GM12892 (cell line): ENCODE measurements around the gene TSPAN5.

ENCODE experiments used
- DNase-seq: peaks from one replicate; pipeline ENCODE4 v3.0.0; 2011; ENCODE audit not compliant: insufficient read length
- FAIRE-seq: peaks from 2 replicates; lab custom pipeline; 2011; peaks lifted over from hg19 to GRCh38; lab: Jason Lieb, UNC
- POLR2A ChIP-seq: IDR thresholded peaks from 2 replicates; pipeline ENCODE4 v1.6.1; 2011; ENCODE audit warnings: low read depth, low read length, control low read depth
- POLR2AphosphoS5 ChIP-seq: IDR thresholded peaks from 2 replicates; pipeline ENCODE4 v1.6.1; 2011; ENCODE audit warnings: low read depth, low read length, control low read depth
- TAF1 ChIP-seq: IDR thresholded peaks from 2 replicates; pipeline ENCODE4 v1.6.1; 2011; ENCODE audit warnings: low read depth, mild to moderate bottlenecking, control low read depth, low read length, borderline replicate concordance

TSPAN5 gene

DNA sequence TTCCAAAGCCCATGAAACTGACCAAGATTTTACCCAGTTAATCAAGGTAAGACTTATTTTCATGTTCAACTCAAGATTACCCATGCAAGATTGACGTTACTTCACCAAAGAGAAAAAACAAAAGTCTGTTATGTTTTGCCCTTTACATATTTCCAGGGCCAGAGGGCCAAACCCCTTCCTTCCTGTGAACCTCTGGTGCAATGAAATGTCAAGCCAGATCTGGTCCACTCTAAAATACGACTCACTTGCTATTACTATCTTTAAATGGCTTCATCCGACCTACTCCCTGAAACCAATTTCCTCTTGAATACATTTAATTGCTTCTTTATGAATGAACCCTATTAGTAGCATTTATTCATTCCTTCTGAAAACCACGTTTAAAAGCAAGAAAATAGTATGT, 33.0 kb downstream of the TSPAN5 start:
- DNase-seq: no peak
- FAIRE-seq: no peak
- no peak for TF ChIP-seq POLR2A
- TF ChIP-seq POLR2AphosphoS5: no peak
- TF ChIP-seq TAF1: no peak

DNA sequence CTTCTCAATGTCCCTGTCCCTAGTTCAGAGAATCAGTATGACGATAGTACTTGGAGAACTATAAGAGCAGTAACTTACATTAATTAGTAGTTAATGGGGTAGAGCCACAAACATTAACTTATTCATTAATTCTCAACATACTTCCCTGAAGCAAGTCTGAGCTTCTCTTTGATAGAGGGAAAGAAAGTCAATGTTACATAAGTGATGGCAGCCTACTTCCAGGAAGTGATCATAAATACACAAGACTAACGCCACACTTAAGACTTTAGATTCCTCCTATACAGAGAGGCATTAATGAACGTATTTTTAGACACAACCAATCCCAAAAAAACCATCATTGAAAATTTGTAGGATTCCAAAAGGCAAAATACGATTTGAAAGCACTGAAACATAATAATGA, 33.8 kb downstream of the TSPAN5 start:
- FAIRE-seq (no peak), DNase-seq (no peak)
- no peak for TF ChIP-seq TAF1
- no peak for TF ChIP-seq POLR2A
- no peak for TF ChIP-seq POLR2AphosphoS5

DNA sequence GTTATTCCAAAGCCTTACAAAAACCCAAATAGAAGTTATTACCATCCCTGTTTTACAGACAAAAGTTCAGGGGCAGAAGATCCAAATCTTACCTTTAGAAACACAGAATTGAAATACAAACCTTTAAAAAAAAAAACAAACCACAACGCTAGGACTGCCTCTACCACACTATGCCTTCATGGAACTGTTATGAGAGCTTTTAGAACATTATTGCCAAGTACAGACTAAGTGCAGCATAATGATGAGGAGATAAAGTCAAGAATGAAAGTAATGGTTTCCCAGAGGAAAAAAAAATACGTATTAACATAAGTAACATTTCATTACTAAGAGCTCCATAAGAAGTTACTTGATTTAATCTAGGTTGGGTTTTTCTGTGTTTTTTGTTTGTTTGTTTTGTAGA, 34.3 kb downstream of the TSPAN5 start:
- TF ChIP-seq TAF1: no peak
- TF ChIP-seq POLR2A: no peak
- no peak for TF ChIP-seq POLR2AphosphoS5
- DNase-seq: no peak
- FAIRE-seq: no peak

DNA sequence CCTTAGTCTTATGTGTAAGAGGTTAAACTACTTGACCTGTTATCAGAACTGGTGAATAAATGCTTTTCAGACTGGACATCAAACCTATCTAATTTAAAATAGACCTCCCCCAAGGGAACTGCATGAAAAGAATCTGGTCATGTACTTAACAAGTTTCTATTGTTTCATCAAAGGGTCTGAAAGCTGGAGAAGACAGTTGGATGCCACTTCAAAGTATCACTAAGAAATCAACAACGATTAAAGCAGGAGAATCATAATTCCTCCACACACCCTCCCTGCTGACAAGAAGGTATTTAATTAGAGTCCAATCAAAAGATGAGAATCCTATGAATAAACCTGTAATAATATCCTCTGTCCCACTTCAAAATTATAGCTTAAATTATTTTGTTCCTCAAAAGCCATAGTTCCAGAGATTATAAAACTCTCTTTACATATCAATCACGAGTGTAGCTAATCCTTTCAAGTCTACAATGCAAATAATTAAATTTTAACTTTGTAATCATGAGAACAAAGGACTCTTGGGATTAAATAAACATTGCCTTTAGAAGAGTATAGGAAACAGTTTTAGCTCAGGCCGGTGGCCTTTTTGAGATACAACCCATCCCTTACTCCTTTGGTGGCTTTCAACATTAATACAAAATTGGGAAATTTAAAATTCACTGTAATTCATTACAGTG, 35.1 kb downstream of the TSPAN5 start:
- no peak for DNase-seq
- no peak for FAIRE-seq
- no peak for TF ChIP-seq TAF1
- no peak for TF ChIP-seq POLR2AphosphoS5
- no peak for TF ChIP-seq POLR2A

DNA sequence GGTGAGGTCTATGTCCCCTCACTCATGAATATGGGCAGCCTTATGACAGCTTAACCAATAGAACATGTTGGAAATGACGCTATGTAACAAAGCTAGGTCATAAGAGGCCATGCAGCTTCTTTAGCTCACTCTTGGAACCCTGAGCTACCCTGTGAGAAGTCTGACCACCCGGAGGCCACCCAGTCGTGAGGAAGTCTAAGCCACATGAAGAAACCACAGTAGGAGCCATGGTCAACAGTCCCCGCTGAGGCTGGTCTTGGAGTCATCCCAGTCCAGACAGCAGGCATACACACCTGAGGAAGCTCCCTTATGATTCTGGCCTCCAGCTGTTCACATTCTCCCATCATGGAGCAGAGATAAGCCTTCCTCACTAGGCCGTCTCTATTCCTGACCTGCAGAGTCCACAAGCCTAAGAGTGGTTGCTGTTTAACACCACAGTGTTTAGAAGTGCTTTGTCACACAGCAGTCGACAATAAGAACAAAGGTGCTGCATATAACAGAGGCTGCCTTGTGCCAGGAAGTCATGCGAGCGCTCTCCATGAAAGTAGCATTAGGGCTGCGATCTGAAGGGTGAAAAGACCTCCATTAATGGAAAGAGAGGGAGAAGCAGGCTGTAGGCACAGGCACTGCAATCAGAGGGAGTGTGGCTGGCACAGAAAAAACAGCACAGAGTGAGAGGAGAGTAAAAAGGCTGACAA, 38.2 kb downstream of the TSPAN5 start:
- DNase-seq (no peak), FAIRE-seq (no peak)

DNA sequence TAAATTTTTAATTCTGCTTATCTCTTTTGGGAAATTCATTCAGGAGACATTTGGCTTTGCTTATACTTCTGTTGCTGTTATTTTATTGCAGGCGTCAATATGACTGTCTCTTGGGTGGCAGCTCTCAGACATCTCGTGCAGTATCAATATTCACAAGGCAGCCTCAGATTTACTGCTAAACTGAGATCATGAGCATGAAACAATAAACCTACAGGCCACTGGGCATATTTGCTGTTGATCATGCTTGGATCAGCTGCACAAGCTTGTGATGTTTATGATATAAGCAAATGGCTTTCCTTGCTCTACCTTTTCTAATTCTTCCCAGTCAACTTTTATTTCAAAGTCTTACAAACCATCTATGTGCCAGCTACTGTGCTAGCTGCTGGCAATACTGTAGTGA, 39.2 kb downstream of the TSPAN5 start:
- FAIRE-seq (no peak), DNase-seq (no peak)
- TF ChIP-seq POLR2AphosphoS5: no peak
- TF ChIP-seq POLR2A: no peak
- no peak for TF ChIP-seq TAF1

More for the DNA sequence above, 38.2 kb downstream of the TSPAN5 start:
- TF ChIP-seq TAF1 (no peak), POLR2AphosphoS5 (no peak), POLR2A (no peak)

DNA sequence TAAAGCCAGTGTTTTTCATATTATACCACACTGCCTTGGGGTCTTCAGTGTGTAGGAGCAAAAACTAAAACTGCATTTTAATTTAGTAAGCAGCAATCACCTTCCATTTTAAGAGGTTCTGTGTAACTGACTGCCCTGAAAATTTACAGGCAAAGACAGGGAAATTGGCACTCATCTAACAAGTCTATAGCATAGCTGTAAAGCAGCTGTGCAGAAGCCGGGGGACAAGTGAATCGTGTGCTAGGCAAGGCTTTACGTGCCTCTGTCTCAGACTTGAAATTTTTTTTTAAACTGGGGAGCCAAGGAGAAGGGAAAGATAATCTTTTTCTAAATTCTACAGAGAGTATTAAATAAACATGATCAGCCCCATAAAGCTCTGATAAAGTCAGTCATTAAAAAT, 39.7 kb downstream of the TSPAN5 start:
- FAIRE-seq (no peak), DNase-seq (no peak)
- TF ChIP-seq POLR2A: no peak
- no peak for TF ChIP-seq TAF1
- TF ChIP-seq POLR2AphosphoS5: no peak

DNA sequence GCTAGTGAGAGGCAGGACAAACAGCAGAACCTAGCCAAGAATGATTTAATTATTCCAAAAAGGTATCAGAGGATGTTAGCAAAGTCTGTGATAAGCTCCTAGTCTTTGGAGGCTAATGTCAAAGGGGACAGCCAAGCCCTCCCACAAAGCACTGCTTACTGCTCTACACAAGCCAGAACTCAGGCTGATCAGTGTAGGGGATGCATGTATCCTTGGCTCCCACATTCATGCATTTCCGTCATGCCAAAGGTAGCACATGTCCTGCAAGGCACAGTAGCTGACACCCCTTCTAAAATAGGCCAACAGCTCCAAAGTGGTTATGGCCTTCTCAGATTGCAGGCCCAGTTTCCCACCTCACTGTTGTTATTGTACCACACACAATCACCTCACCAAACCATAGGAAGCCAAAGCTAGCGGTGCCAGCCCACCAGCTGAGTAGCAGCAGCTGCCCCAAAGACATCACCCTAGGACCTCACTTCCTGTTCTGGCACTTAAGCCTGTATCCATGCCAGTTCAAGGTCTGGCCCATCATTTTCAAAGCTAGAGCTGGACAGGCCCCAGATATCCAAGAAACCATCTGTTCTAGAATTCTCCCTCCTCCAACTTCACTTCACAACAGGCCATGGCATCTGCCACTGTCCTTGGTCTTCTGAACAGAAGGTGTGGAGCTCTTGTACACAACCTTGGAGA, 40.9 kb downstream of the TSPAN5 start:
- FAIRE-seq (no peak), DNase-seq (no peak)
- TF ChIP-seq TAF1: no peak
- no peak for TF ChIP-seq POLR2AphosphoS5
- no peak for TF ChIP-seq POLR2A

DNA sequence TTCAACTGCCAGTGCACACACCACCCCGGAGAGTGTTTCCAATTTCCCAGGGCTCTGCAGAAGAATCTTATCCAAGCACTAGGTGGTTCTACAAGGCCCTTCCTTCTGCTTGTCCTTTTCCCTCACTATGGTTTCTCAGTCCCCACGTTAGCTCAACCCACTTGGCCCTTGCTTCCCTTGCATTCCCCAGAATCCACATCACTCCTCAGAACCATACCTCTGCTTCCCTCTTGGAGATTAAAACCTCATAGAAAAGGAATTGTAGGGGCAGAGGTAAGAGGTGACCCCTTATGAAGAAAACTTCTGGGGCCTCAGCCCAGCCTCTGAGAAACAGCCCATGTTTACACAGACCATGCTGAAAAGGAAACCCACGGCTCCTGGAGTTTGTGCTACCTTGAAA, 42.4 kb downstream of the TSPAN5 start:
- TF ChIP-seq POLR2AphosphoS5: no peak
- TF ChIP-seq POLR2A: no peak
- TF ChIP-seq TAF1: no peak
- DNase-seq (no peak), FAIRE-seq (no peak)

DNA sequence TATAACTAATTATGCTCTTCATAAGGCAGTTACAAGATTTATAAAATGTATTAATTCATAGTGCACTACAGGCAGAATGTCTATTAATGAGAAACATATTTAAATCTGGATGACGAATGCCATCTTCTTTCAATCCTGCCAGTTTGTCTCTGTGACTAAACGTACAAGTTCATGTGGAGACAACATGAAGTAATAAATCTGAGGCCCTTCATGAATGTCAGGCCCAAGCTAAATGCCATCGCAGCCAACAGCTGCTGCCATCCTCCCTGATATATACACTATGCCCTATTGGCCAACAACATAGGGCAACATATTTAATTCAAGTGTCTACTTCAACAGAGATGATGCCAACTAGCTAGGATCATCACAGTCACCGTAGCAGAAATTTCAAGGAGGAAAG, 43.7 kb downstream of the TSPAN5 start:
- TF ChIP-seq POLR2A (no peak), TAF1 (no peak), POLR2AphosphoS5 (no peak)
- no peak for FAIRE-seq
- DNase-seq: no peak

DNA sequence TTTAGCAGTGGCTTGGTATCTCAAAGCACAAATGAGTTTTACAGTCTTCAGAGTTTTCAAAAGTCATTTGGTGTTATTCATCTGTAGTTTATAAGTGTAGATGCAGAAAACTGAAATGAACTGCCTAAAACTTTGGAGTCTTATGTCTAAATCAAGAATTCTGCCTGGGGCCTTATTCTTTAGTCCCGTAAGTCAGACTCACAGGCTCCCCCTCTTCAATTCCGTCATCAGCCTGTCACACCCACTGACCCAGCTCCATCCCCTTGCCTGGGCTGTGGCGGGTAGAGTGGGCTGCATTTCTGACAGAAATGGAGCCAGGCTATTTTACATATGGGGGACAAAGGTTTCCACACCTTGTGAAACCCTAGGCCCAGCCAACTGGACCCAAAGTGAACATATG, 44.3 kb downstream of the TSPAN5 start:
- FAIRE-seq (no peak), DNase-seq (no peak)
- TF ChIP-seq POLR2A (no peak), TAF1 (no peak), POLR2AphosphoS5 (no peak)

DNA sequence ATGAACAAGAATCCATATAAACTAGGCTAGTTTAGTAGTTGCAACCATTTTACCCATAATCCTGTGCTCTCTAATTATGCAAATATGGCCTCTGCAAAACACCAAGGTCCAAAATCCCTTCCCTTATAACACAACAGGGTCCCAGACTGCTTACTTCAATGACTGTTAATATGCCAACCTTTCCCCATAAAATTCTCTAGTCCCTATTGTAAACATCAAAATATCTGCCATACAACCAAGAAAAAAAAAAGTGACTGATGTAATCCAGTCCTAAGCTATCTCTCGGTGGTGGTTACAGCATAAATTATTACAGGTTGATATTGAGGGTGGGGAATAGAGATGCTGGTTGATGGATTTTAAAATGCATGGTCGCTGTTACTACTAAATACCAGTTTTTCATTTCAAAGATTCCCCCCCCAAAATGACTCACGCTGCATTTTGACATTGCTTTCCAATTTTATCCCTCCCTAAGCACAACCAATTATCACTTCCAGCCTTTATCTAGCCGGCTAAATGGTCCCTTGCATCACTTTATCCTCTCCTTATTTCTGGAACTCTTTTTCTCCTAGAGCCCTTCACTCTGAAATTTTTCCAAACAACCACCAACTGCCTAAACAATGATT, 44.8 kb downstream of the TSPAN5 start:
- DNase-seq (no peak), FAIRE-seq (no peak)
- no peak for TF ChIP-seq POLR2A
- no peak for TF ChIP-seq POLR2AphosphoS5
- no peak for TF ChIP-seq TAF1
